Brain microvascular endothelial cell (primary cell): Measurements from ENCODE around the gene GGACT.
A peak's percentile ranks its signal among the peaks of the same experiment; 100 is the strongest.

Experiments used
- DNase-seq: peaks from one replicate; pipeline ENCODE4 v3.0.0-alpha.2; 2020
- H3K27ac ChIP-seq: fragments of 250-450 bp; sonication (Bioruptor Pico); 2 replicates; pipeline ENCODE4 v1.5.1; 2020; ENCODE audit warnings: mild to moderate bottlenecking, moderate library complexity
- H3K27me3 ChIP-seq: fragments of 250-450 bp; sonication (Bioruptor Pico); replicated peaks from 2 replicates; pipeline ENCODE4 v1.5.1; 2020; ENCODE audit warnings: mild to moderate bottlenecking
- H3K36me3 ChIP-seq: fragments of 250-450 bp; sonication (Bioruptor Pico); replicated peaks from 2 replicates; pipeline ENCODE4 v1.5.1; 2020; ENCODE audit warnings: mild to moderate bottlenecking
- H3K4me3 ChIP-seq: 2 replicates; pipeline ENCODE4 v1.5.1; 2011; ENCODE audit warnings: low read depth, mild to moderate bottlenecking, control low read depth, low read length, moderate library complexity
- CTCF ChIP-seq: IDR thresholded peaks from 2 replicates; pipeline ENCODE4 v1.5.1; 2011; ENCODE audit warnings: low read depth, mild to moderate bottlenecking, moderate library complexity, low read length, control low read depth, inconsistent platforms; ENCODE audit errors: missing control alignments
- in situ Hi-C: cut with HindIII; loops from 2 replicates; pipeline ENCODE4 v1.10.0; 2017; ENCODE audit warnings: low sequenced_read_pairs, low pct_ligation_motif_present

GGACT gene

DNA sequence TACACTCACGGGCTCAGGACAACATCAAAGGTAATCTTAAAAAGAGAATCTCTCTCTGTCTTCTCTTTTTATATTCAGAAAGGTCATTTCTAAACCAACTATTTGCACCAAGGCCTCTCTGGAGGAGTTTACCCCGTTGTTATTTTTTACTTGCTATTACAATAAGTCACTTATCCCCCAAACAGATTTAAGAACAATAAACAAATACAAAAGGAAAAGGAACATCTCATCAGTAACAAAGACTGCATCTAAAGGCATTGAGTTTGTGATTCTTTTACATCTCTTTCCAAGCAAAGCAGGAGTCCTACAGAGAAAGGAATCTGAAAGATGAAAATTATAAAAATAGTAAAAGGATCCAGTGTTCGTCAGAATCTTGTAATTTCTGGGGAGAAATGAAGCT is 75.4 kb downstream of the GGACT start:
- no peaks in the 10 kb centered on the region for H3K27me3 ChIP-seq
- no peak overlapping the region for H3K4me3 ChIP-seq
- in situ Hi-C loops = no loop called here
- no peak for DNase-seq
- TF ChIP-seq CTCF = no peak
- H3K27ac ChIP-seq = no peak overlapping the region
- no peaks in the 10 kb centered on the region for H3K36me3 ChIP-seq

GRCh38 chr13:100512422-100512821 is 76.2 kb downstream of the GGACT start:
- Histone ChIP-seq H3K36me3 (no peaks in the 10 kb centered on the region), H3K4me3 (no peak overlapping the region), H3K27ac (no peak overlapping the region), H3K27me3 (no peaks in the 10 kb centered on the region)
- in situ Hi-C loops = no loop called here
- peak; percentile 49 for DNase-seq
- no peak for TF ChIP-seq CTCF

- Histone ChIP-seq H3K4me3 (no peak overlapping the region), H3K36me3 (no peaks in the 10 kb centered on the region), H3K27me3 (no peaks in the 10 kb centered on the region), H3K27ac (no peak overlapping the region)
- TF ChIP-seq CTCF = no peak
- in situ Hi-C loops = no loop called here
- no peak for DNase-seq
Observed at GRCh38 chr13:100511466-100511865, 77.1 kb downstream of the GGACT start.

DNA sequence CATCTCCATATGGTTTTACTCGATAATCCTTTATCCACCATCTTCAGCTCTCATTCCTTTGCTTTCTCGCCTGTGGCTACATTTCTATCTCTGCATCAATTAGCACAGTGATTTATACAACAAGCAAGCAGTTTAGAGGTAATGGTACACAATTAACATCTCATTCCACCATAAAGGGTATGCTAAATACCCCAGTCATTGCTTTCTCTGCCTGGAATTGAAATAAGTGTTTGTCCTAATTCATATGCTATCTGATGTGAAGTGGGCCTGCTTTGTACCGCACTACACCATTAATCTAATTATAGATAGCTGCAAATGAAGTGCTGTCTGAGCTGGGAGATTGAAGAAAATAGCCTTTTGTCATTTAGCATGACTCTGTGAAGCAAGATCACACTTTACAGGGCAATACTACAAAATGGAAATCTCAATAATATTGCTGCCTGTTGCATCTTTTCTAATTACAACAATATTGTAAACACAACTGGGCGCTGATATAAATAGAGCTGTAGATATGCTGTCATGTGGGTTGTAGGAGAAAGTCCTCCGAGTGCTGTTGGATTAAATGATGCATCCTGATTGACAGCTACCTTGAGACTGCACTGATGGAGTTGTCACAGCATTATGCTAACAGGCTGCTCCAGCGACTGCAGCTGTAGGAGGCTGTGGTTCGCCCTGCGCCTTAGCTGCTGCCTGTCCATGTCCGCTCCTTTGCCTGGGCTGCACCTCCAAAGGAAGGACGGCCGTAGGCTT is 78.2 kb downstream of the GGACT start:
- H3K27ac ChIP-seq = no peak overlapping the region
- no peak overlapping the region for H3K4me3 ChIP-seq
- TF ChIP-seq CTCF = no peak
- in situ Hi-C loops = no loop called here
- H3K27me3 ChIP-seq = no peaks in the 10 kb centered on the region
- H3K36me3 ChIP-seq = no peaks in the 10 kb centered on the region
- DNase-seq = no peak

DNA sequence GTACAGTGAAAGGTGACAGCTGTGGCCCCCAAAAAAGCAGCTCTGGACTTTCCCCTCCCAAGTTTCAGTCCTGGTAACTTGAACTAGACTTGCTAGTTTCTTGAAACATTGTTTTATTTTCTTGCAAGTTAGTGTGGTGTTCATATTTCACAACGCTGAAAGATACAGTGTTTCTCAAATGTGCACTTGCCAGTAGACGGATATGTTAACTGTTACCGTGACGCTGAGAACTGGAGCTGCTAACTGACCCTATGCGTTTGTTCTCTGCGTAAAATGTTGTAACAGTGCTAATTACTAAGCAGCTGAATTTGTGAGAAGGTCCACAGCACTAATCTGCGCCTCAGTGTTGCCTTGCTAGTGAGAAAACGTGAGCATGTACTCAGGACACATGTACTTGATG is 79.6 kb downstream of the GGACT start:
- H3K4me3 ChIP-seq = no peak overlapping the region

More for the DNA sequence above, 79.6 kb downstream of the GGACT start:
- TF ChIP-seq CTCF = no peak
- no peaks in the 10 kb centered on the region for H3K36me3 ChIP-seq
- DNase-seq = no peak
- no peaks in the 10 kb centered on the region for H3K27me3 ChIP-seq
- in situ Hi-C loops = no loop called here
- H3K27ac ChIP-seq = no peak overlapping the region
